ENCODE data around the gene PFKFB3. TPM values are rescaled to one million over a fixed set of nuclear protein-coding genes. Genes with fewer than 3 reads are reported as not detected.
"Not testable (repeated sequence)": the region's sequence is repeated elsewhere in the genome, so short reads cannot be mapped to it uniquely, and the experiment has no call there.

Gene PFKFB3
- total and polyA plus RNA-seq, 4 donors: 11.4 to 234 (median 66.3) TPM

DNA sequence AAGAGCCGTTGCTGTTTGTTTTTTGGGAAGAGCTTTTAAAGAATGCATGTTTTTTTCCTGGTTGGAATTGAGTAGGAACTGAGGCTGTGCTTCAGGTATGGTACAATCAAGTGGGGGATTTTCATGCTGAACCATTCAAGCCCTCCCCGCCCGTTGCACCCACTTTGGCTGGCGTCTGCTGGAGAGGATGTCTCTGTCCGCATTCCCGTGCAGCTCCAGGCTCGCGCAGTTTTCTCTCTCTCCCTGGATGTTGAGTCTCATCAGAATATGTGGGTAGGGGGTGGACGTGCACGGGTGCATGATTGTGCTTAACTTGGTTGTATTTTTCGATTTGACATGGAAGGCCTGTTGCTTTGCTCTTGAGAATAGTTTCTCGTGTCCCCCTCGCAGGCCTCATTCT lies 31.6 kb downstream of the PFKFB3 start:
- DNase-seq (no peak), ATAC-seq (ENCODE audit: insufficient read depth, low FRiP score) (no peak)
- no peaks in the 10 kb centered on the region for H3K4me1 ChIP-seq (ENCODE audit: control insufficient read depth in 5 of 5, insufficient read depth in 5 of 5, low read length in 5 of 5)
- H3K9ac ChIP-seq (ENCODE audit: insufficient read depth in 1 of 2, low read length in 2 of 2): no peak overlapping the region
- H3K36me3 ChIP-seq (ENCODE audit: control insufficient read depth in 4 of 4, insufficient read depth in 4 of 4, low read length in 4 of 4): peaks cover 8 to 51% (median 19%) of the 10 kb centered on the region in 4 donors
- no peaks in the 10 kb centered on the region for H3K27me3 ChIP-seq (ENCODE audit: control insufficient read depth in 3 of 3, insufficient read depth in 3 of 3, low read length in 2 of 3)
- TF ChIP-seq, protein P1, sequence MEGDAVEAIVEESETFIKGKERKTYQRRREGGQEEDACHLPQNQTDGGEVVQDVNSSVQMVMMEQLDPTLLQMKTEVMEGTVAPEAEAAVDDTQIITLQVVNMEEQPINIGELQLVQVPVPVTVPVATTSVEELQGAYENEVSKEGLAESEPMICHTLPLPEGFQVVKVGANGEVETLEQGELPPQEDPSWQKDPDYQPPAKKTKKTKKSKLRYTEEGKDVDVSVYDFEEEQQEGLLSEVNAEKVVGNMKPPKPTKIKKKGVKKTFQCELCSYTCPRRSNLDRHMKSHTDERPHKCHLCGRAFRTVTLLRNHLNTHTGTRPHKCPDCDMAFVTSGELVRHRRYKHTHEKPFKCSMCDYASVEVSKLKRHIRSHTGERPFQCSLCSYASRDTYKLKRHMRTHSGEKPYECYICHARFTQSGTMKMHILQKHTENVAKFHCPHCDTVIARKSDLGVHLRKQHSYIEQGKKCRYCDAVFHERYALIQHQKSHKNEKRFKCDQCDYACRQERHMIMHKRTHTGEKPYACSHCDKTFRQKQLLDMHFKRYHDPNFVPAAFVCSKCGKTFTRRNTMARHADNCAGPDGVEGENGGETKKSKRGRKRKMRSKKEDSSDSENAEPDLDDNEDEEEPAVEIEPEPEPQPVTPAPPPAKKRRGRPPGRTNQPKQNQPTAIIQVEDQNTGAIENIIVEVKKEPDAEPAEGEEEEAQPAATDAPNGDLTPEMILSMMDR (IDR thresholded peaks at IDR 0.05; ENCODE audit: control extremely low read depth, extremely low read depth): no peak
- 87 to 93% methylated on average over 13 of the region's 13 CpGs for WGBS, 2 donors
- no peaks in the 10 kb centered on the region for H3K9me3 ChIP-seq (ENCODE audit: control insufficient read depth in 4 of 4, insufficient read depth in 3 of 4, low read length in 3 of 4)
- H3K4me3 ChIP-seq: no peak overlapping the region
- no peak overlapping the region for H3K27ac ChIP-seq (ENCODE audit: low read depth in 1 of 2, low read length in 1 of 2)

DNA sequence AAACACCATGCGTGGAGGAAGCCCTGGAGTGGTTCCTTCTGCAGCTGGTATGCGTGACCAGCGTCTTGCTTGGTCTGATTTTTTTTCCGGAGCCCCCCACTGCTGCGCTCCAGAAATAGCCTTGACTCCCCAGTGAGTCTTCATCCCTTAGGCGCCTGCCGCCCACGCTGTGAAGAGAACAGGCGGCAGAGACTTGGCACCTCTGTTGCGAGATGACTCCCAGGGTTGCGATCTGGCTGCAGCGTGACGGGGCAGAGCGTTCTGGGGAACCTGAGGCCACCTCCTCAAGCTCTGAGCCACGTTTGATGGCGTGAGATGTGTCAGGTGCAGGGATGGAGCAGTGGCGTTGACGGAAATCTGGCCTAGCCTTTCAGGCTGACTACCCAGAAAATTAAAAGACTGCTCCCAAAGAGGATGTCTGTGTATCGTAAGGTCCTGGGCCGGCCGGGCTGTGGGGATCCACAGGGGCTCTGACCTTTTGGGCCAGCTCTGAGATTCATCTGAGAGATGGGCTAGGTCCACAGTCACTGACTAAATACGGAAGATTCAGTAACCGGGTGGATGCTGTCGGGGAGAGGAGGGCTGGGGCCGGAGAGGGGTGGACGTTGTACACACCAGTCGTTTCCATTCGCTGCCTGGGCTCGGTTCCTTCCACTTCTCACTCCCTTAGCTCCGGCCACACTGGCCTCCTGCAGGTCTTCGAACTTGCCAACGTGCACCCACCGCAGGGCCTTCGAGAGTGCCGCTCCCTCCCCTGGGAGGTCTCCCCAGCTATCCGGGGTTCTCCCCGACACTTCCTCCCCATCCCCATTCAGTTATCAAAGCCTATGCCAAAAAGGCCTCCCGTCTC lies 33.8 kb downstream of the PFKFB3 start:
- H3K27me3 ChIP-seq (ENCODE audit: control insufficient read depth in 3 of 3, insufficient read depth in 3 of 3, low read length in 2 of 3): no peaks in the 10 kb centered on the region
- H3K27ac ChIP-seq (ENCODE audit: low read depth in 1 of 2, low read length in 1 of 2): no peak overlapping the region
- H3K9me3 ChIP-seq (ENCODE audit: control insufficient read depth in 4 of 4, insufficient read depth in 3 of 4, low read length in 3 of 4): no peaks in the 10 kb centered on the region
- H3K9ac ChIP-seq (ENCODE audit: insufficient read depth in 1 of 2, low read length in 2 of 2): no peak overlapping the region
- DNase-seq (no peak), ATAC-seq (ENCODE audit: insufficient read depth, low FRiP score) (no peak)
- H3K4me3 ChIP-seq: no peak overlapping the region
- H3K4me1 ChIP-seq (ENCODE audit: control insufficient read depth in 5 of 5, insufficient read depth in 5 of 5, low read length in 5 of 5): no peaks in the 10 kb centered on the region
- 93 to 95% methylated on average over 38 of the region's 38 CpGs for WGBS, 2 donors
- TF ChIP-seq, protein P1 (IDR thresholded peaks at IDR 0.05; ENCODE audit: control extremely low read depth, extremely low read depth): no peak
- peaks cover 5 to 41% (median 14%) of the 10 kb centered on the region in 4 donors for H3K36me3 ChIP-seq (ENCODE audit: control insufficient read depth in 4 of 4, insufficient read depth in 4 of 4, low read length in 4 of 4)

DNA sequence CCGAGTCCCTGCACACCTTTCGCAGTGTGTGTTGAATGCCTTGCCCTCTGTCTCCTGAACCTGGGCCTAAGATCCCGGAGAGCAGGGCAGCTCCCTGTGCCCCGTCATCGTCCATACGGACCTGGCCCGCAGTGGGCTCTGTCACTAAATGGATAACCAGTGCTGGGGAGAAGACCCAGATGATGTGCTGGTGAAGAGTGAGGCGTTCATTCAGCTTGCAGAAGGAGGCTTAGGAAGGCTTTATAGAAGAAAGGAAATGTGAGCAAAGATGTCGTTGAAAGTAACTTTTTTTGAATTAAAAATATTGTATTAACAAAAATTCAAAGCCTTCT lies 34.4 kb downstream of the PFKFB3 start:
- H3K27me3 ChIP-seq (ENCODE audit: control insufficient read depth in 3 of 3, insufficient read depth in 3 of 3, low read length in 2 of 3): no peaks in the 10 kb centered on the region
- no peak overlapping the region for H3K27ac ChIP-seq (ENCODE audit: low read depth in 1 of 2, low read length in 1 of 2)
- H3K9ac ChIP-seq (ENCODE audit: insufficient read depth in 1 of 2, low read length in 2 of 2): no peak overlapping the region
- H3K4me3 ChIP-seq: no peak overlapping the region
- no peak for ATAC-seq (ENCODE audit: insufficient read depth, low FRiP score)
- WGBS, 2 donors: 93 to 96% methylated on average over 9 of the region's 9 CpGs
- peaks cover 0 to 2% (median 0%) of the 10 kb centered on the region in 5 donors for H3K4me1 ChIP-seq (ENCODE audit: control insufficient read depth in 5 of 5, insufficient read depth in 5 of 5, low read length in 5 of 5)
- H3K9me3 ChIP-seq (ENCODE audit: control insufficient read depth in 4 of 4, insufficient read depth in 3 of 4, low read length in 3 of 4): no peaks in the 10 kb centered on the region
- H3K36me3 ChIP-seq (ENCODE audit: control insufficient read depth in 4 of 4, insufficient read depth in 4 of 4, low read length in 4 of 4): peaks cover 5 to 36% (median 14%) of the 10 kb centered on the region in 4 donors
- TF ChIP-seq, protein P1 (IDR thresholded peaks at IDR 0.05; ENCODE audit: control extremely low read depth, extremely low read depth): no peak
- no peak for DNase-seq

DNA sequence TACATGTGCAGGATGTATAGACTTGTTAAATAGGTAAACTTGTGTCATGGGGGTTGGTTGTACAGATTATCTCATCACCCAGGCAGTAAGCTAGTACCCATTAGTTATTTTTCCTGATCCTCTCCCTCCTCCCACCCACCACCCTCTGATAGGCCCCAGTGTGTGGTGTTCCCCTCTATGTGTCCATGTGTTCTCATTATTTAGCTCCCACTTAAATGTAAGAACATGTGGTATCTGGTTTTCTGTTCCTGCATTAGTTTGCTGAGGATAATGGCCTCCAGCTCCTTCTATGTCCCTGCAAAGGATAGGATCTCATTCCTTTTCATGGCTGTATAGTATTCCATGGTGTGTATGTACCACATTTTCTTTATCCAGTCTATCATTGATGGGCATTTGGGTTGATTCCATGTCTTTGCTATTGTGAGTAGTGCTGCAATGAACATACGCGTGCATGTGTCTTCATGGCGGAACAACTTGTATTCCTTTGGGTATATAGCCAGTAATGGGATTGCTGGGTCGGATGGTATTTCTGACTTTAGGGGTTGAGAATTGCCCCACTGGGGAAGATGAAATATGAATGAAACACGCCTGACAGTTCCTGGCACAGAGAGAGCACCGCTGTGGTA lies 36.0 kb downstream of the PFKFB3 start:
- H3K9me3 ChIP-seq (ENCODE audit: control insufficient read depth in 4 of 4, insufficient read depth in 3 of 4, low read length in 3 of 4): not testable (repeated sequence)
- WGBS, 2 donors: 78 to 93% methylated on average over 6 of the region's 6 CpGs

More for the DNA sequence above, 36.0 kb downstream of the PFKFB3 start:
- ATAC-seq (ENCODE audit: insufficient read depth, low FRiP score); H3K27me3 ChIP-seq (ENCODE audit: control insufficient read depth in 3 of 3, insufficient read depth in 3 of 3, low read length in 2 of 3); H3K9ac ChIP-seq (ENCODE audit: insufficient read depth in 1 of 2, low read length in 2 of 2); H3K4me1 ChIP-seq (ENCODE audit: control insufficient read depth in 5 of 5, insufficient read depth in 5 of 5, low read length in 5 of 5); DNase-seq; H3K27ac ChIP-seq (ENCODE audit: low read depth in 1 of 2, low read length in 1 of 2); H3K4me3 ChIP-seq: not testable (repeated sequence)
- H3K36me3 ChIP-seq (ENCODE audit: control insufficient read depth in 4 of 4, insufficient read depth in 4 of 4, low read length in 4 of 4): peaks cover under 1 to 21% (median 7%) of the 10 kb centered on the region in 4 donors
